Measurements from ENCODE around the gene VCL. TPM values are rescaled to one million over a fixed set of nuclear protein-coding genes. Genes with fewer than 3 reads are reported as not detected.

The VCL gene
- total RNA-seq, 1 experiment from 2014 or later: 495 TPM

- ATAC-seq: no peak
- no TSS peak for BruUV-seq (replicated peaks)
- Histone ChIP-seq H3K9me3 (ENCODE audit: control insufficient read depth, insufficient read depth, low read depth, low read length) (peaks cover 11% of the 10 kb centered on the region; the same call in 1 of the 2 replicates), H3K27me3 (ENCODE audit: control insufficient read depth, insufficient read depth, low read length) (no peaks in the 10 kb centered on the region), H3K36me3 (ENCODE audit: control insufficient read depth, insufficient read depth, low read length) (no peaks in the 10 kb centered on the region), H3K4me1 (ENCODE audit: control insufficient read depth, insufficient read depth, low read length) (peaks cover 44% of the 10 kb centered on the region), H3K27ac (ENCODE audit: low read length) (peak overlapping the region; percentile 99; the same call in 1 of the 2 replicates), H3K4me3 (ENCODE audit: low read depth in 2 of 2, low read length in 2 of 2) (no peak overlapping the region)
- in situ Hi-C loops (cut with HindIII; ENCODE audit: low pct_unique_long_range_greater_than_20kb, low sequenced_read_pairs) (no loop called here), intact Hi-C loops (cut with micrococcal nuclease; ENCODE audit: unreplicated experiment) (no loop called here)
- no peak for TF ChIP-seq SIN3A (IDR thresholded peaks at IDR 0.05; ENCODE audit: borderline replicate concordance, insufficient read depth, low read depth, low read length)
- no peak for TF ChIP-seq POLR2AphosphoS5 (IDR thresholded peaks at IDR 0.05; ENCODE audit: low read depth, low read length)
- no peak for TF ChIP-seq TCF7L2 (IDR thresholded peaks at IDR 0.05; ENCODE audit: low read depth, low read length)
- TF ChIP-seq REST (IDR thresholded peaks at IDR 0.05; ENCODE audit: insufficient read depth in 1 of 2, low read depth in 2 of 2, low read length in 1 of 2): no peak
- no peak for TF ChIP-seq CTCF (IDR thresholded peaks at IDR 0.05)
- ChIA-PET CTCF (no interaction called here), POLR2A (no interaction called here)
- no peak for DNase-seq (ENCODE audit: low read depth, low spot score)
Observed at GRCh38 chr10:73970845-73971244, 27.1 kb upstream of the VCL start.

DNA sequence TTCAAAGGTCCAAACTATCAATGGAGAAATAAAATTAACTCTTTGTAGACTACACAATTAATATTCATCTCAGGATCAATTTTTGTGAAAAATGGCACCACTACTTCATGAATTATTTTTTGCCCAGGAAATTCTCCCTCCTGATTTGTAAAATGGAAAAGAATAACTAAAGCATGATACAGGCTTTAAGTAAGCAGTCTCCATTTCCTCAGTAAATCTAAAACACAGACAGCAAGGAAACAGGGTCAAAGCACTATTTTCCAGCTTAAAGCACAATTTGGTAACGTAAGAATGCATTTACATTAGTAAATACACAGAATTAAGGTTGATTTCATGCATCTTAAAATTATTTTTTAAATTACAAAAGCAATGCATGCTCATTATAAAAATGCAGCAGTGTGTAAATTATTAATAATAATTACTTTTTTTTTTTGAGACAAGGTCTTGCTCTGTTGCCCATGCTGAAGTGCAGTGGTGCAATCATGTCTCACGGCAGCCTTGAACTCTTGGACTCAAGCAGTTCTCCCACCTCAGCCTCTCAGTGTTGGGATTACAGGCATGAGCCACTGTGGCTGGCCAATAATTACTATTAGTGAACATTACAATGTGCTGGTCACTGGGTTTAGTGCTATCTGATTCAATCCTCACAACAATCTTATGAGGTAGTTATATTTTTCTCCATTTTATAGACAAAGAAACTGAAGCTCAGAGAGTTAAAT lies 26.1 kb upstream of the VCL start:
- TF ChIP-seq TCF7L2 (IDR thresholded peaks at IDR 0.05; ENCODE audit: low read depth, low read length): no peak
- TF ChIP-seq SIN3A (IDR thresholded peaks at IDR 0.05; ENCODE audit: borderline replicate concordance, insufficient read depth, low read depth, low read length): no peak
- TF ChIP-seq POLR2AphosphoS5 (IDR thresholded peaks at IDR 0.05; ENCODE audit: low read depth, low read length): no peak
- no peak for TF ChIP-seq CTCF (IDR thresholded peaks at IDR 0.05)
- no peak for TF ChIP-seq REST (IDR thresholded peaks at IDR 0.05; ENCODE audit: insufficient read depth in 1 of 2, low read depth in 2 of 2, low read length in 1 of 2)
- BruUV-seq (replicated peaks): no TSS peak
- Histone ChIP-seq H3K4me1 (ENCODE audit: control insufficient read depth, insufficient read depth, low read length) (peaks cover 36% of the 10 kb centered on the region), H3K27me3 (ENCODE audit: control insufficient read depth, insufficient read depth, low read length) (no peaks in the 10 kb centered on the region), H3K4me3 (ENCODE audit: low read depth in 2 of 2, low read length in 2 of 2) (no peak overlapping the region), H3K9me3 (ENCODE audit: control insufficient read depth, insufficient read depth, low read depth, low read length) (peaks cover 12% of the 10 kb centered on the region; the same call in 1 of the 2 replicates), H3K36me3 (ENCODE audit: control insufficient read depth, insufficient read depth, low read length) (no peaks in the 10 kb centered on the region), H3K27ac (ENCODE audit: low read length) (peak overlapping the region; percentile 99)
- no peak for ATAC-seq
- no peak for DNase-seq (ENCODE audit: low read depth, low spot score)
- in situ Hi-C loops (cut with HindIII; ENCODE audit: low pct_unique_long_range_greater_than_20kb, low sequenced_read_pairs) (no loop called here), intact Hi-C loops (cut with micrococcal nuclease; ENCODE audit: unreplicated experiment) (no loop called here)
- ChIA-PET CTCF (no interaction called here), POLR2A (no interaction called here)

Data from Panc1 (cell line).